ENCODE measurements around the gene HDAC8.
"Not testable (repeated sequence)": the region's sequence is repeated elsewhere in the genome, so short reads cannot be mapped to it uniquely, and the experiment has no call there.

Gene HDAC8

GRCh38 chrX:72572248-72573157 is at the start of gene HDAC8:
Gene HDAC8 (minus strand): TSS chrX:72572843. CDS start chrX:72572761, 82 bp downstream.
- in situ Hi-C loops (cut with MboI; ENCODE audit: low sequenced_read_pairs), result no loop called here

- in situ Hi-C loops (cut with MboI; ENCODE audit: low sequenced_read_pairs), result no loop called here
Measured at GRCh38 chrX:72621625-72622485, 49.2 kb upstream of the HDAC8 start.

- in situ Hi-C loops (cut with MboI; ENCODE audit: low sequenced_read_pairs), result no loop called here
Measured at GRCh38 chrX:72621163-72621562, 48.5 kb upstream of the HDAC8 start.

- in situ Hi-C loops (cut with MboI; ENCODE audit: low sequenced_read_pairs), result no loop called here
Measured at GRCh38 chrX:72620550-72621145, 48.0 kb upstream of the HDAC8 start.

GRCh38 chrX:72609313-72609712 is 36.7 kb upstream of the HDAC8 start:
- in situ Hi-C loops (cut with MboI; ENCODE audit: low sequenced_read_pairs), result no loop called here

- in situ Hi-C loops (cut with MboI; ENCODE audit: low sequenced_read_pairs), result no loop called here
Measured at GRCh38 chrX:72604705-72605104, 32.1 kb upstream of the HDAC8 start.

GRCh38 chrX:72604112-72604511 is 31.5 kb upstream of the HDAC8 start:
- in situ Hi-C loops (cut with MboI; ENCODE audit: low sequenced_read_pairs), result no loop called here

- in situ Hi-C loops (cut with MboI; ENCODE audit: low sequenced_read_pairs), result not testable (repeated sequence)
Measured at GRCh38 chrX:72591038-72591437, 18.4 kb upstream of the HDAC8 start.

GRCh38 chrX:72584163-72584562 is 11.5 kb upstream of the HDAC8 start:
- in situ Hi-C loops (cut with MboI; ENCODE audit: low sequenced_read_pairs), result no loop called here

- in situ Hi-C loops (cut with MboI; ENCODE audit: low sequenced_read_pairs), result no loop called here
Measured at GRCh38 chrX:72576141-72576894, 3.7 kb upstream of the HDAC8 start.

- in situ Hi-C loops (cut with MboI; ENCODE audit: low sequenced_read_pairs), result no loop called here
Measured at GRCh38 chrX:72573158-72573511, 492 bp upstream of the HDAC8 start.

GRCh38 chrX:72569786-72570185 is 2.9 kb downstream of the HDAC8 start:
- in situ Hi-C loops (cut with MboI; ENCODE audit: low sequenced_read_pairs), result no loop called here

- in situ Hi-C loops (cut with MboI; ENCODE audit: low sequenced_read_pairs), result no loop called here
Measured at GRCh38 chrX:72568406-72569092, 4.1 kb downstream of the HDAC8 start.

- in situ Hi-C loops (cut with MboI; ENCODE audit: low sequenced_read_pairs), result no loop called here
Measured at GRCh38 chrX:72566448-72566847, 6.2 kb downstream of the HDAC8 start.

- in situ Hi-C loops (cut with MboI; ENCODE audit: low sequenced_read_pairs), result not testable (repeated sequence)
Measured at GRCh38 chrX:72559655-72560054, 13.0 kb downstream of the HDAC8 start.

GRCh38 chrX:72554448-72555140 is 18.0 kb downstream of the HDAC8 start:
- in situ Hi-C loops (cut with MboI; ENCODE audit: low sequenced_read_pairs), result no loop called here

GRCh38 chrX:72552443-72552842 is 20.2 kb downstream of the HDAC8 start:
- in situ Hi-C loops (cut with MboI; ENCODE audit: low sequenced_read_pairs), result not testable (repeated sequence)

GRCh38 chrX:72545990-72546389 is 26.7 kb downstream of the HDAC8 start:
- in situ Hi-C loops (cut with MboI; ENCODE audit: low sequenced_read_pairs), result no loop called here

GRCh38 chrX:72540318-72540717 is 32.3 kb downstream of the HDAC8 start:
- in situ Hi-C loops (cut with MboI; ENCODE audit: low sequenced_read_pairs), result no loop called here

GRCh38 chrX:72539822-72540221 is 32.8 kb downstream of the HDAC8 start:
- in situ Hi-C loops (cut with MboI; ENCODE audit: low sequenced_read_pairs), result no loop called here
